GM12878 (cell line): ENCODE measurements around the gene MEDAG. TPM values are rescaled to one million over a fixed set of nuclear protein-coding genes. Genes with fewer than 3 reads are reported as not detected.
"Not testable (repeated sequence)": the region's sequence is repeated elsewhere in the genome, so short reads cannot be mapped to it uniquely, and the experiment has no call there.

ENCODE experiments used
- ATAC-seq: fragments of 200-7000 bp; cut with Tn5 transposase; 3 replicates; pipeline ENCODE4 v1.9.1; 2020; ENCODE audit warnings: mild to moderate bottlenecking, moderate library complexity
- BruUV-seq: library from RNA; stranded (reverse); fragments of 400-500 nt; replicated peaks from 2 replicates; lab custom pipeline; 2021; lab: Mats Ljungman, UMichigan
- CTCF ChIA-PET: fragments of 300-600 bp; sonication (Branson Sonifier 250); formaldehyde crosslinking; extraction: SDS; loops from one replicate; lab custom pipeline; 2021; ENCODE audit warnings: inconsistent platforms; lab: Yijun Ruan, JAX
- POLR2A ChIA-PET: fragments of 350-600 bp; formaldehyde crosslinking; extraction: SDS; loops from one replicate; lab custom pipeline; 2021; ENCODE audit warnings: inconsistent platforms; lab: Charles Lee
- RAD21 ChIA-PET: fragments of 300-600 bp; sonication (Branson Sonifier 250); formaldehyde crosslinking; loops from one replicate; lab custom pipeline; 2023; ENCODE audit warnings: antibody characterized with exemption; ENCODE audit not compliant: unreplicated experiment; lab: Charles Lee
- SMC1A ChIA-PET: fragments of 300-600 bp; sonication (Branson Sonifier 250); formaldehyde crosslinking; loops from one replicate; lab custom pipeline; 2023; ENCODE audit not compliant: unreplicated experiment, uncharacterized antibody; lab: Charles Lee
- DNase-seq: peaks from one replicate; pipeline ENCODE4 v3.0.0-alpha.2; 2011; ENCODE audit warnings: low read depth, low spot score
- FAIRE-seq: peaks from 3 replicates; lab custom pipeline; 2011; peaks lifted over from hg19 to GRCh38; lab: Jason Lieb, UNC
- H2AFZ ChIP-seq: 2 replicates; pipeline ENCODE4 v1.6.0; 2011; ENCODE audit warnings: low read depth, low read length, control low read depth; ENCODE audit not compliant: control insufficient read depth
- H3K27ac ChIP-seq: 2 replicates; pipeline ENCODE4 v1.5.1; 2011; ENCODE audit warnings: control low read depth; ENCODE audit not compliant: control insufficient read depth, insufficient read depth
- H3K27me3 ChIP-seq, 2 experiments: replicated peaks in 1 of 2; 2 replicates each; pipeline versions ENCODE4 v1.6.0 to v1.6.1; 2011; ENCODE audit warnings: low read length in 1 of 2; ENCODE audit not compliant: control insufficient read depth in 2 of 2, insufficient read depth in 2 of 2
- H3K36me3 ChIP-seq, 2 experiments: 2 replicates each; pipeline ENCODE4 v1.5.1; 2011; ENCODE audit warnings: low read length in 1 of 2; ENCODE audit not compliant: control insufficient read depth in 2 of 2, insufficient read depth in 2 of 2
- H3K4me1 ChIP-seq: 2 replicates; pipeline ENCODE4 v1.6.1; 2011; ENCODE audit warnings: mild to moderate bottlenecking, low read length, moderate library complexity, mixed read lengths; ENCODE audit not compliant: control insufficient read depth, insufficient read depth
- H3K4me2 ChIP-seq: 2 replicates; pipeline ENCODE4 v1.6.0; 2011; ENCODE audit warnings: control low read depth; ENCODE audit not compliant: control insufficient read depth, insufficient read depth
- H3K4me3 ChIP-seq: fragments of 200-600 bp; sonication (generic); 2 replicates; pipeline ENCODE4 v1.5.1; 2016
- H3K79me2 ChIP-seq: 2 replicates; pipeline ENCODE4 v1.6.0; 2011; ENCODE audit warnings: low read length; ENCODE audit not compliant: control insufficient read depth, insufficient read depth
- H3K9ac ChIP-seq: 2 replicates; pipeline ENCODE4 v1.8.0; 2011; ENCODE audit warnings: low read length, control low read depth, mixed read lengths; ENCODE audit not compliant: control insufficient read depth, insufficient read depth
- H3K9me3 ChIP-seq: replicated peaks from 3 replicates; pipeline ENCODE4 v1.5.1; 2011; ENCODE audit warnings: mild to moderate bottlenecking, low read length; ENCODE audit not compliant: control insufficient read depth, insufficient read depth
- H4K20me1 ChIP-seq: 2 replicates; pipeline ENCODE4 v1.6.0; 2011; ENCODE audit not compliant: control insufficient read depth, insufficient read depth
- ATF7 ChIP-seq: fragments of 450-650 bp; IDR thresholded peaks from 2 replicates; pipeline ENCODE4 v1.6.1; 2016; ENCODE audit warnings: low read depth, mild to moderate bottlenecking
- CHD2 ChIP-seq: IDR thresholded peaks from 2 replicates; pipeline ENCODE4 v1.6.1; 2011; ENCODE audit warnings: low read depth, low read length, improper control_type of control experiment, borderline replicate concordance
- ELK1 ChIP-seq: IDR thresholded peaks from 2 replicates; pipeline ENCODE4 v1.6.1; 2012; ENCODE audit warnings: low read depth, low read length, improper control_type of control experiment
- MYC ChIP-seq: IDR thresholded peaks from 2 replicates; pipeline ENCODE4 v1.6.1; 2011; ENCODE audit warnings: mild to moderate bottlenecking, low read length, moderate library complexity, inconsistent platforms; ENCODE audit not compliant: insufficient read depth, insufficient replicate concordance, insufficient read length, severe bottlenecking
- SMC3 ChIP-seq: IDR thresholded peaks from 2 replicates; pipeline ENCODE4 v1.6.1; 2011; ENCODE audit warnings: low read length, improper control_type of control experiment, borderline replicate concordance
- SPI1 ChIP-seq: IDR thresholded peaks from 2 replicates; pipeline ENCODE4 v1.6.1; 2011; ENCODE audit warnings: low read depth, mild to moderate bottlenecking, low read length, moderate library complexity, borderline replicate concordance; ENCODE audit not compliant: insufficient read depth
- TCF12 ChIP-seq: IDR thresholded peaks from 2 replicates; pipeline ENCODE4 v1.6.1; 2011; ENCODE audit warnings: low read depth, mild to moderate bottlenecking, low read length
- WGBS: methylation state at CpG from one replicate; pipeline ENCODE4 v1.1.6; 2016; ENCODE audit warnings: low lambda C conversion rate; ENCODE audit not compliant: insufficient replicate concordance, insufficient coverage; ENCODE audit errors: missing lambda C conversion rate; 5-methylcytosine and 5-hydroxymethylcytosine counted together
- in situ Hi-C: fragments of 300-500 bp; cut with MboI; formaldehyde crosslinking; loops from 9 replicates; pipeline ENCODE4 v1.14.3; 2018; ENCODE audit warnings: mixed read lengths
- intact Hi-C: fragments of 100-400 bp; cut with micrococcal nuclease; formaldehyde crosslinking; loops from one replicate; pipeline ENCODE4 v1.14.2; 2022; ENCODE audit not compliant: unreplicated experiment
- polyA plus RNA-seq, 11 experiments: library from polyadenylated mRNA; depleted of rRNA in 4 of 11; unstranded in 6 of 11; stranded (reverse) in 5 of 11; fragments of >200 nt; fragmentation: Nextera tagmentation in 4 of 11; fragmentation: Illumina TruSeq in 1 of 11; extraction: Ambion mirVana in 4 of 11; extraction: Trizol in 1 of 11; gene quantifications; 1 replicate in 1 of 11; 2 replicates in 10 of 11; pipeline versions ENCODE4 v1.2.1 to v1.2.3, GENCODE V29; 2011 to 2016; ENCODE audit warnings: inconsistent platforms in 2 of 11, missing spikeins in 2 of 11, low read depth in 1 of 11
- total RNA-seq, 4 experiments: library from RNA; depleted of rRNA in 3 of 4; stranded (reverse); fragments of >200 nt in 3 of 4; fragmentation: Illumina TruSeq in 1 of 4; extraction: Trizol in 1 of 4; gene quantifications; 2 replicates each; pipeline versions ENCODE4 v1.2.1 to v1.2.3, GENCODE V29; 2013 to 2021

MEDAG gene
- total and polyA plus RNA-seq, 10 of the 15 experiments (the other 5 are each of a cell fraction or from before 2014, with no cell fraction given), result 0.03 TPM; not detected in 9

GRCh38 chr13:30926781-30927180 is 20.7 kb downstream of the MEDAG start:
- in situ Hi-C loops (no loop called here), intact Hi-C loops (no loop called here)
- FAIRE-seq, result no peak
- POLR2A ChIA-PET, result no interaction called here
- Histone ChIP-seq H3K27me3 (no peaks in the 10 kb centered on the region; a peak in 1 of 4 replicates), H3K9me3 (no peaks in the 10 kb centered on the region), H2AFZ (no peak overlapping the region), H3K36me3 (no peaks in the 10 kb centered on the region), H3K4me1 (no peaks in the 10 kb centered on the region), H4K20me1 (no peaks in the 10 kb centered on the region), H3K4me3 (no peak overlapping the region)
- no TSS peak for BruUV-seq
- SMC1A ChIA-PET, result no interaction called here
- CTCF ChIA-PET, result no interaction called here
- 95% methylated on average over 3 of the region's 3 CpGs for WGBS
- RAD21 ChIA-PET, result no interaction called here
- no peak for TF ChIP-seq MYC
- TF ChIP-seq ELK1, result no peak
- no peak for TF ChIP-seq SPI1
- no peak for TF ChIP-seq CHD2
- no peak for TF ChIP-seq ATF7
- no peak for TF ChIP-seq TCF12
- no peak for TF ChIP-seq SMC3
- TF ChIP-seq, all 136 proteins: peak for 0
- DNase-seq, result no peak
- Histone ChIP-seq H3K79me2 (no peaks in the 10 kb centered on the region), H3K27ac (no peak overlapping the region), H3K4me2 (no peak overlapping the region), H3K9ac (no peak overlapping the region)
- no peak for ATAC-seq

GRCh38 chr13:30927188-30927587 is 21.1 kb downstream of the MEDAG start:
- H3K27me3 ChIP-seq, H2AFZ ChIP-seq, CTCF ChIA-PET, H3K79me2 ChIP-seq, H3K9me3 ChIP-seq, H3K9ac ChIP-seq, H3K27ac ChIP-seq, FAIRE-seq, DNase-seq, RAD21 ChIA-PET, H3K36me3 ChIP-seq, H4K20me1 ChIP-seq, ATAC-seq, in situ Hi-C loops, H3K4me1 ChIP-seq, H3K4me2 ChIP-seq, BruUV-seq, H3K4me3 ChIP-seq, SMC1A ChIA-PET, intact Hi-C loops, POLR2A ChIA-PET: not testable (repeated sequence)
- WGBS, result 26% methylated on average over 3 of the region's 3 CpGs
